Fibroblast of skin of scalp (primary cell): Measurements from ENCODE around the gene PSMG1.
A peak's percentile ranks its signal among the peaks of the same experiment; 100 is the strongest.

Source experiments
- DNase-seq: peaks from one replicate; pipeline ENCODE4 v3.0.0-alpha.2; 2013

Gene PSMG1

DNA sequence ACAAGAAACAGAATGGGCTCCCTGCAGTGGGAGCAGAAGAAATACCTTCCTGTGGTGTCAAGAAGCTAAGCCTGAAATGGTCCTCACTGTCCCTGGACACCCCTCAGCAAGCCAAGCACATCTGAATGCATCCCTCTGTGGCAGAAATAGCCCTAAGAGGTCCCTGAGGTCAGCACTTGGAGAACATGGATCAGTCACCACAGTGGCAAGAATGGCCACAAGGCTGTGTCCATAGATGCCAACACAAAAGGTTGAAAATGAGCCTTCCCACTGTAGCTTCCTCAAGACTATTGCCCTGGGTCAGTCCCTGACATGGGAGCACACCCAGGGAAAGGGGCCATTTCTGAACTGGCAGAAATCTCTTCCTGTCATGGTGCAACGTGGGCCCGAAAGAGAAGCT is 27.7 kb downstream of the PSMG1 start:
- DNase-seq, result no peak

DNA sequence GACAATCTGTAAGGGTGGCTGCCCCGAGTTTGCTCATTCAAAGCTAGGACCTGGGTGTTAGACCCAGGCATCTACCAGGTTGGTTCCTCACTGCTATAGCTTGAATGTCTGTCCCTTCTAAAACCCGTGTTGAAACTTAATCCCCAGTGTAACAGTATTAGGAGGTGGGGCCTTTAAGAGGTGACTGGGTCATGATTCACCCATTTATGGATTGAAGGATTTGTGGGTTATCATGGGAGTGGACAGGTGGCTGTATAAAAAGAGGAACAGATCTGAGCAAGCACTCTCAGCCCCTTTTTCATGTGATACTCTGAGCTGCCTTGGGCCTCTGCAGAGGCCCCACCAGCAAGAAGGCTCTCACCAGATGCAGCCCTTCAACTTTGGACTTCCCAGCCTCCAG is 29.4 kb downstream of the PSMG1 start:
- DNase-seq, result no peak

DNA sequence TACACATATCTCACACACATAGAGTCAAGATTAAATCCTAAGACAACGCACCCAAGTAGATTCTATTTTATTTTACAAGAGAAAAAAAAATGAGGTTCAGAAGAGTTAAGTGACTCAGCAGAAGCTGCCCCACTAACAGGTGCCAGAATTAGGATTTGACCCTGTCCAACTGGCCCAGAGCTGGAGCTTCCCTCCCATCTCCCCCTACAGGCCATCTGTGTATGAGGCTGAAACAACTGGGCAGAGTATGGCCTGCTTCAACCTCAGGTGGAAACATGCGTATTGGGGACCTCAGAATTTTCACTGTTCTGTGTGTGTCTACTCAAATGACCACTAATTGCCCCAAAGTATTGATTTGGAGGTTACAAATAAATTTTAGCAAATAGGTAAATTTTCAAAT is 29.9 kb downstream of the PSMG1 start:
- DNase-seq, result no peak

DNA sequence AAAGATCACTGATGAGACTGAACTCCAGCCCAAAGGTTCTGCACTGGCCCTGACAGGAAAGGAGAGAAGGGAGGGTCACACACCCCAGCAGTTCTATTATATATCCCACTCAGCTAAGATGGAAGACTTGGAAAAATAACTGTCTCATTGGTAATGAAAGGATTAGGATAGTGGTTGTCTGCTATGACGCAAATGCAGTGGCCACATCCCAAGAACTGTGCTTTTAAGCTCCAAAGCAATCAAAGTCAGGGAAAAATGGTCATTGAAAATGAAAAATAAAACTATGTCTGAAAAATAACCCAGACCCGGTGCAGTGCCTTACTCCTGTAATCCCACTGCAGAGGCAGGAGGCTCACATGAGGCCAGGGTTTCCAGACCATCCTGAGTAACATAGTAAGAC is 31.0 kb downstream of the PSMG1 start:
- no peak for DNase-seq

DNA sequence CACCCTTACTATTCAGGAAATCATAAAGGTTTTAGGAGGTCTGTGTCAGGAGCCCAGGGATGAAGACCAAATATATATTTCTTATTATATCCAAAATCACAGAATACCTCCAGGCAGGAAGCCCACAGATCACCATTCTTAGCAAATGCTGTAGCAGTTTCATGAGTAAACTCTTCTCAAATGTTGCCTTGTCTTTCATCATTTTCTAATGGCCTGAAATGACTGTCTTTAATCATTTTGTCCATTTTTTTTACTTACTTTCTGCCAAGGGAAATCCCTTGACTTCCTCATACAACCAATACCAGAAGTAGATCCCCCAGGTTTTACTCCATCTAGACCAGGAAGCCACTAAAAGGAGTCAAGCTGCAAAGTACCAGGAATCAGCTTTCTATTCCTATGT is 32.4 kb downstream of the PSMG1 start:
- peak; percentile 22 for DNase-seq

DNA sequence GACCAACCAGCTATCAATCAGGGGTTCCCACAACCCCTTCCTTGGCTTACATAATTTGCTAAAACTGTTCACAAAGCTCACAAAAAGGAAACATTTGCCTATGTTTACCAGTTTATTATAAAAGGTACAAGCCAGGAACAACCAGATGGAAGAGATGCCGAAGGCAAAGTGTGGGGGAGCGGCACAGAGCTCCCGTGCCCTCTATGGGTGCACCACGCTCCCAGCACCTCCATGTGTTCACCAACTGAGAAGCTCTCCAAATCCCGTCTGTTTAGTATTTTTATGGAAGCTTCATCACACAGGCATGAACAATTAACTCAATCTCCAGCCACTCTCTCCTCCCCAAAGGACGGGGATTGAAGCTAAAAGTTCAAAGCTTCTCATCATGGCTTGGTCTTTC is 32.9 kb downstream of the PSMG1 start:
- DNase-seq, result no peak

DNA sequence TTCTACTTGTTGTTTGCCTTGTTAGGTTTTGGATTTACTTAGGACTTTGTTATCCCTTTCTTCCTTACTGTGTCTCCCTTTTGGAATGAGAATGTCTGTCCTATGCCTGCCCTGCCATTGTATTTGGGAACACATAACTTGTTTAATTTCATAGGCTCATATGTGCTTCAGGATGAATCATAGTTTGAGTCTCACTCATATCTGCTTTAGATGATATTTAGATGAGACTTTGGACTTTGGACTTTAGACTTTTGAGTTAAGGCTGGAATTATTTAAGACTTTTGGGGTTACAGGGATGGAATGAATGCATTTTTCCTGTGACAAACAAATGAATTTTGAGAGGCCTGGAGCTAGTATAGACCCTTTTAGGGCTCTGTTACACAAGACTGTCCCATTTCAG is 33.4 kb downstream of the PSMG1 start:
- DNase-seq, result no peak

DNA sequence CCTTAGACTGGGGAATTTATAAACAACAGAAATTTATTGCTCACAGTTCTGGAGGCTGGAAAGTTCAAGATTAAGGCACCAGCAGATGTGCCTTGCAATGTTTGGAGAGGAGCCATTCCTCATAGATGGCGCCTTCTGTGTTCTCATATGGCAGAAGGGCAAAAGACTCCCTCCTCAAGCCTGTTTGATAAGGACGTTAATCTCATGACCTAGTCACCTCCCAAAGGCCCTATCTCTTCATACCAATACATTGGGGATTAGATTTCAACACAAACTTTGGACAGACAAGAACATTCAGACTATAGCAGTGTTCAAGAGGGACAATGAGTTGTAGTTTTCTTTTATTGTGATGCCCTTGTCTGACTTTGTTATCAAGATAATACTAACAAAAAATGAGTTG is 34.3 kb downstream of the PSMG1 start:
- DNase-seq, result no peak

DNA sequence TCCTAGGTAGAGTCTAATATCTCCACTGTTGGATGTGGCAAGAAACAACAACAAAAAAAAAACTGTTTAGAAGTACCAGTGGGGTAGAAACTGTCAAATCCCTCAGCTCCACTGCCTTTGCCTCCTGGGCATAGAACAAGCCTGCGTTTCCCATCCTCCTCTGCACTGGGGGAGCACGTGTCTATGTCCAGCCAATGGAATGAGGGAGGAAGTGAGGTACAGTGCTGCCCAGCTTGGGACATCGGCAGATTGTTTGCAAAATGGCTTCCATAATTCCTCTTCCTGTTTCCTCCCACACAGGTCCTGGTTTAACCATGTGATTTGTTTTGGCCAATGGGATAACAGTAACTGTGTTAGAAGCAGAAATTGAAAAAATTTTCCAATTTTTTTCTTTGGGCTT is 39.1 kb downstream of the PSMG1 start:
- no peak for DNase-seq

DNA sequence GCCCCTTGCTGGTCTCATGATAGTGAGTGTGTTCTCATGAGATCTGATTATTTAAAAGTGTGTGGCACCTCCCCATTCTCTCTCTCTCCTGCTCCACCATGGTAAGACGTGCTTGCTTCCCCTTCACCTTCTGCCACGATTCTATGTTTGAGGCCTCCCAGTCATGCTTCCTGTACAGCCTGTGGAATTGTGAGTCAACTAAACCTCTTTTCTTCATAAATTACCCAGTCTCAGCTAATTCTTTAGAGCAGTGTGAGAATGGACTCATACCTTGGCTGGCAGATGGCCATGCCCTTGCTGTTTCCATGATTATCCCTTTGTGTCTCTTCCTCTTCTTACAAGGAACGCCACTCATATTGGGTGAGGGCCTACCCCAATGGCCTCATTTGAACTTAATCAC is 40.3 kb downstream of the PSMG1 start:
- no peak for DNase-seq

DNA sequence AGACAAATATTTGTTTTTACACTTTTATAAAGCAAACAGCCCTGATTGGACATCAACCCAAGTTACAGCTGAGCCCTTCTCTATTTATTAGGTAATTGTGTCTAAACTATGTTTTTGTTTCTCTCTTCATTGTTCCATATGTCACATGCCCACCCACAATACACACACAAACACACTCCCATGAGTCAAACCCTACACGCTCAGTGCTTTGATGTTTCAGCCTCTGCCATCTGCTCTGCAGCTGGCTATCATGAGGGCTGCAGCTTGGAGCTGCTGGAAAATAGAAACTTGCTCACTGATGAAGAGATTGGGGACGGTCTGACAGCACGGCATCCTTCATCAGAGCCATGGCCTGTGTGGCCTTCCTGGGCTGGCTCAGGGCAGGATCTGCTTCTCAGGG is 41.7 kb downstream of the PSMG1 start:
- DNase-seq, result no peak

DNA sequence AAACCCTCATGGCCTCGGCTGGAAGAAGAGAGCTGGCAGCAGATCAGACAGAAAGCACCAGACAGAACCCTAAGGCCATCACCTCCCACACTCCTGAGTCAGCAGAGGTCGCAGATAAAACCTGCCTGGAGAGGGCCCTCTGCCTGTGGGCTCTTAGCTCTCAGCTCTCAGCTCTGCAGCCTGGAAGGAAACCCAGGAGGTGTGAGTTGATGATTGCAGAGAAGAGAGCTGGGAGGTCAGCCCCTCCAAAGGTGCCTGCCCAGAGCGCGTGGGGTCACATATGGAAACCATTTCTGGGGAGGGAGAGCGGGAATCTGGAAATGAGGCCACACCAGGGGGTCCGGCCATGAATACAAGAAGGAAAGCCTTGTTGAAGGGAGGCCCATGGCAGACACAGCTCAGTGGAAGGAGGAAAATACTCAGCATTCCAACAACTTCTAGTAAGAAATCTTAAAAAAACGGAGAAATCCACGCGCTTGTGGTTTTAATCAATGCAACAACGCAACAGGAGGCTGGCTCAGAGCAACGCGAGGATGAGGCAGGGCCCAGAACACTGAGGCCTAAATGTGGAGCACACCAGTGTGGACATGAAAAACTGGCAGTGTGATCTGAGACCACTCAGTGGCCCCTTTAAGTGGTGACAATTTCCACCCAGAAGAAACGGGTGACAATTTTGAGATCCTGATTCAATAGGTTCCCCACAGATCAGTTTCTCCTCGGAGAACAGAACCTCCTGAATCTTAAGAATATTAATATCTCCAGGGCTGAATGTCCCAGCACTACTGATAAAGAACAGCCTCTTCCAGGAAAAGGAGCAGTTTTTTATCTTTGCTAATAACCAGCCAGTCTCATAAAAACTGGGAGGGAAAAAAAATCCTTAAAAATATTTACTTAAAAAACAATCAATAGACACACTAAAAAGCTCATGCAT is 45.7 kb downstream of the PSMG1 start:
- DNase-seq, result peak; percentile 81

DNA sequence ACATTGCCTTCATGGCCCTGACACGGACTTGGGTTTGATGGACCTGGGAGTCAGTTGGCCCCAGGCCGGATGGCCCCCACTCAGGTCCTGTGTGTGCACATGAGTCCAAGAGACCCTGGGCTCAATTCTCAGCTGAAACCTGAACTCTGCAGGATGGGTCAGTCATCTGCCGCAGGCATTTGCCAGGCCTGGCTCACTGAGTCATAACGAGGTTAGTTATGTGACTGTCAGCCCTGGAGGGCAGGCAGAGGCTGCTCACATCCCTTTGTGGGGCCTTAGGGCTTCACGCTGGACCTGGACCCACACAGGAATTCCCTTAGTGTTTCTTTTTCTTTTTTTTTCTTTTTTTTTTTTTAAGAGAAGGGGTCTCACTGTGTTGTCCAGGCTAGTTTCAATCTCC is 46.5 kb downstream of the PSMG1 start:
- peak; percentile 48 for DNase-seq

DNA sequence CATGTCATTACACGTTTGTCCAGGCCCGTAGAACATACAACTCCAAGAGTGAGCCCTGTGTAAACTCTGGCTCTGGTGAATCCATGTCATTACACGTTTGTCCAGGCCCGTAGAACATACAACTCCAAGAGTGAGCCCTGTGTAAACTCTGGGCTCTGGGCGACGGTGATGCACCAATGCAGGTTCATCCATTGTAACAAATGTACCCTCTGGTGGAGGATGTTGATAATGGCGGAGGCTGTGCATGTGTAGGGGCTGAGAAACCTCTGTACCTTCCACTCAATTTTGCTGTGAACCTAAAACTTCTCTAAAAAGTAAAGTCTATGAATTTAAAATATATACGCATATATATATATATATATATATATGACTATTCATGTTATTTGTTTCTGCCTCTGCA is 47.1 kb downstream of the PSMG1 start:
- peak; percentile 62 for DNase-seq

DNA sequence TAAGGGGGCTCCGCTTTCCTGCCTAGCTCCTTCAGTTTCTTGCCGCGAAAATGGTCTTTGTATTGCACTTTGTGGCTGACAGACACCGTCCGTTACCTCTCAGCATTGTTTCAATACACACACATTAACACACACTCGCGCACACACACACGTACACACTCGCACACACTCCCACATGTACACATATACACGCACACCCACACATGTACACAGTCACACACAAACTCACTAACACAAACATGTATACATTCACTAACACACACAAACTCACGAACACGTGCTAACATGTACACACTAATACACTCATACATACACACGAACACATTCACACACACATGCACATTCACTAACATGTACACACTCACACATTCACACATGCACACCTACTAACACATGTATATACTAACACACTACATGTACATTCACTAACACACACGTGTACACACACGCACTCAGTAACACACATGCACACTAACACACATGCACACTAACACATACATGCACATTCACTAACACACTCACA is 48.9 kb downstream of the PSMG1 start:
- no peak for DNase-seq

DNA sequence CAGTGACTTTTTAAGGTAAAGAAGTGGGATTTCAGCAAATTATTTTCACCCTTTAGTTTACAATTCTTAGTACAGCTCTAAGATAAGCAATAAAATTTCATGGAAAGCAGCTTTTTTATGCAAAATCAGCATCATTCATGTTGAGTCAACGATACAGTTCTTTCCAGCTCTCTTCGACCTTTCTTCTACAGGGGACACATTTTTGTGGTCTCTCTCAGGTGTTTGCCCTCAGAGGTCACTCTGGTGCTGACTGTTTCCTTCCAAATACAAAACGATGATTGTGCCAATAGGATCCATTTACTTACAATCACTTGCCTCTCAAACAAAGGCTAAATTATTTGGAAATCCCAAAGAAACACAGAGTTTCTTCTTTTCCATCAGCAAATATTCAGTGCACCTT is 51.0 kb downstream of the PSMG1 start:
- DNase-seq, result no peak

DNA sequence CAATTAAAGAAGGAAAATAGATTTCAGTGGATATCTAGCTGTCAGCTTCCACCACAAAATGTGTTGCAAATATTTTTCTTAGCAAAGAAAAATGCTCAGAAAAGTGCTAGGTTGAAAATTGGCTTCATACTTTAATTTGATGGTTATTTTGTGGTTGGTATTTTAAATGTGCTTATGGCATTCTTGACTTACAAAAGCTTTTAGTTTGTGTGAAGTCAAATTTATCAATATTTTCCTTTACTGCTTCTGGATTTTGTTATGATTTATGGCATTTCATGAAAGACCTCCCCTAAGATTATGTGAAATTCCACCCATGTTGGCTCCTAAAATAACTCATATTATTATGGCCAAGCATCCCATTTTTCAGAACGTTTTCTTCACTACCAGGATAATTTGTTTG is 51.5 kb downstream of the PSMG1 start:
- peak; percentile 74 for DNase-seq

DNA sequence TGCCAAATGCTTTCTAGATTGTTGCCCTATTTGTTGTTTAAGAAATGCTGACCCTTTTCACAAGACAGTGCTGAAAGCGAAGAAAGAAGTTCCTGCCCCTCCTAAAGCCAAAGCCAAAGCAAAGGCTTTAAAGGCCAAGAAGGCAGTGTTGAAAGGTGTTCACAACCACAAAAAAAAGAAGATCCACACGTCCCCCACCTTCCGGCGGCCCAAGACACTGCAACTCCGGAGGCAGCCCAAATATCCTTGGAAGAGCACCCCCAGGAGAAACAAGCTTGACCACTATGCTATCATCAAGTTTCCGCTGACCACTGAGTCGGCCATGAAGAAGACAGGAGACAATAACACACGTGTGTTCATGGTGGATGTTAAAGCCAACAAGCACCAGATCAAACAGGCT is 55.7 kb downstream of the PSMG1 start:
- no peak for DNase-seq

DNA sequence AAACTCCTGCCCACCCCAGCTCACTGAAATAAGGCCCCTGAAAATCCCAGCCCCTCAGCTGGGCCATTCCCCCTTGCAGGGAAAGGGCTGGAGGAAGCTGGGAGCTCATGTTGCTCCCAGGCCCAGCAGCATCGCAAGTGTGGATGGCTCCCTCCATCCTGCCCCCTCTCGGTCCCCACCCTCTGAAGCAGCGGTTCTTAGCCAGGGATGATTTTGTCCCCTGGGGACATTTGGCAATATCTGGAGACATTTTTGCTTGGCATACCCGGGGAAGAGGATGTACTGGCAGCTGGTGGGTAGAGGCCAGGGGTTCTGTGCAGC is 56.8 kb downstream of the PSMG1 start:
- no peak for DNase-seq

DNA sequence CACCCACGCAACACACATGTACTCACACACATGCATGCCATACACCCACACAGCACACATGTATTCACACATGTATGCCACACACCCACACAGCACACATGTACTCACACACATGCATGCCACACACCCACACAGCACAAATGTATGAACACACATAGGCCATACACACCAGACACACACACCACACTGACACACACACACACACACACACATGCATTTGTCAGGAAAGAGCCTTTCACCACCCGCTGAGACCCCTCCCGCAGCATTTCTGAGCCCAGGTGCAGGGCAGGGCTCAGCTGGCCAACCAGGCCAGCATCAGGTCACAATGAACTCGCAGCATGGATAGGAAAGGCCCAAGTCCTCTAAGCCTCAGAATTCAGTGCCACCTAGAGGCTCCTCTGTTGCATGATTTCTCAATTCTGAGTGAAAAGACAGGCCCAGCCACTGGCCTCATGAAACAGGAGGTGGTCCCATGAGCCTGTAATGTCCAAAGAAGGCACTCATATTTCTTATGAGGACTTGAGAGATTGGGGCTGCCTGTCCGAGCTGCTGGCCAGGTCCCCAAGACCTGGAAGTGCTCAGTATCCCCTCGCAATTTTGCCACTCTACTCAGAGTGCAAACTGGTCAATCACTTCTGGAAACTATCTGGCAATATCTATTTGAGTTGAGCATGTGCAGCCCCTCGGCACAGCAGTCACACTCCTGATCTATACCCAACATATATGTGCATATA is 57.3 kb downstream of the PSMG1 start:
- DNase-seq, result peak; percentile 81
